Motor neuron (in vitro differentiated cells): ENCODE data around the gene TMEM101. TPM values are rescaled to one million over a fixed set of nuclear protein-coding genes. Genes with fewer than 3 reads are reported as not detected.

Source experiments
- ATAC-seq, 8 experiments: fragments of 200-7000 bp; cut with Tn5 transposase; replicated peaks in 6 of 8; 2 replicates each; pipeline ENCODE4 v1.8.0; 2021; ENCODE audit warnings: mild to moderate bottlenecking in 8 of 8, moderate library complexity in 8 of 8
- H3K27ac ChIP-seq, 2 donors: fragments of 250-450 bp; sonication (Bioruptor Pico); 2 replicates each; pipeline ENCODE4 v1.9.0; 2021; ENCODE audit warnings: antibody characterized with exemption in 2 of 2, mild to moderate bottlenecking in 2 of 2, moderate library complexity in 1 of 2
- H3K4me1 ChIP-seq, 2 donors: fragments of 250-450 bp; sonication (Bioruptor Pico); replicated peaks in 1 of 2; 2 replicates each; pipeline ENCODE4 v1.6.1; 2021; ENCODE audit warnings: antibody characterized with exemption in 2 of 2, mild to moderate bottlenecking in 2 of 2, moderate library complexity in 1 of 2
- H3K4me3 ChIP-seq, 5 donors: fragments of 250-450 bp; sonication (Bioruptor Pico); 2 replicates each; pipeline ENCODE4 v1.9.0; 2021; ENCODE audit warnings: antibody characterized with exemption in 5 of 5, mild to moderate bottlenecking in 5 of 5, moderate library complexity in 4 of 5
- WGBS, 10 experiments: fragments of 450-650 bp; shearing (Covaris generic); methylation state at CpG; one replicate each; pipeline ENCODE4 v1.0.0; 2022; 5-methylcytosine and 5-hydroxymethylcytosine counted together
- in situ Hi-C, 9 experiments: fragments of 400-800 bp; cut with MboI; loops; one replicate each; pipeline ENCODE4 v1.15.0; 2021; ENCODE audit warnings: low sequenced_read_pairs in 9 of 9, low pct_unique_long_range_greater_than_20kb in 2 of 9; ENCODE audit not compliant: unreplicated experiment in 9 of 9
- total RNA-seq, 8 experiments: library from RNA; unstranded; fragments of 300-600 nt; gene quantifications; 2 replicates each; pipeline versions ENCODE4 v1.2.3 to v1.2.4, GENCODE V29; 2022

TMEM101 gene
- total RNA-seq, 8 experiments from 2014 or later, result 24.5 to 49.3 (median 34.4) TPM

- in situ Hi-C loops, result no loop called here
- WGBS, 10 experiments, result 86 to 100% (median 90%) methylated on average over 1 to 3 of the region's 14 CpGs; no CpG with 5 or more reads in 6 of the 10 experiments
- no peak overlapping the region for H3K27ac ChIP-seq
- peaks cover 13 to 16% of the 10 kb centered on the region in 2 donors for H3K4me1 ChIP-seq
- ATAC-seq, result no peak
- no peak overlapping the region for H3K4me3 ChIP-seq
These were observed 1.9 kb downstream of the TMEM101 start for GRCh38 chr17:44012874-44013273.

- no peak overlapping the region for H3K27ac ChIP-seq
- H3K4me3 ChIP-seq, result no peak overlapping the region
- WGBS, 10 experiments, result 83% methylated on average over 2 of the region's 3 CpGs; no CpG with 5 or more reads in 9 of the 10 experiments
- in situ Hi-C loops, result no loop called here
- ATAC-seq, result no peak
- H3K4me1 ChIP-seq, result peaks cover 16 to 19% of the 10 kb centered on the region in 2 donors
These were observed 2.4 kb downstream of the TMEM101 start for GRCh38 chr17:44012391-44012790.

- WGBS, 10 experiments, result 40 to 98% (median 94%) methylated on average over 1 to 6 of the region's 9 CpGs; no CpG with 5 or more reads in 3 of the 10 experiments
- H3K4me1 ChIP-seq, result peaks cover 16 to 19% of the 10 kb centered on the region in 2 donors
- H3K4me3 ChIP-seq, result no peak overlapping the region
- ATAC-seq, result no peak
- no peak overlapping the region for H3K27ac ChIP-seq
- in situ Hi-C loops, result no loop called here
These were observed 2.9 kb downstream of the TMEM101 start for GRCh38 chr17:44011876-44012275.

GRCh38 chr17:44010966-44011647 is 3.7 kb downstream of the TMEM101 start:
- in situ Hi-C loops, result no loop called here
- Histone ChIP-seq H3K4me1 (peaks cover 16 to 19% of the 10 kb centered on the region in 2 donors), H3K27ac (no peak overlapping the region), H3K4me3 (no peak overlapping the region)
- 42 to 100% (median 70%) methylated on average over 1 to 3 of the region's 4 CpGs; no CpG with 5 or more reads in 2 of the 10 experiments for WGBS, 10 experiments
- ATAC-seq, result no peak

GRCh38 chr17:44008205-44008909 is 6.4 kb downstream of the TMEM101 start:
- ATAC-seq, result no peak
- in situ Hi-C loops, result no loop called here
- WGBS, 10 experiments, result 40 to 94% (median 82%) methylated on average over 1 to 4 of the region's 6 CpGs; no CpG with 5 or more reads in 4 of the 10 experiments
- Histone ChIP-seq H3K4me1 (peaks cover 11 to 13% of the 10 kb centered on the region in 2 donors), H3K4me3 (peak overlapping the region in 4 of 5 donors; percentile 39 to 59 (median 50)), H3K27ac (no peak overlapping the region)

GRCh38 chr17:44007346-44008204 is 7.2 kb downstream of the TMEM101 start:
- peak overlapping the region; percentile 38 to 59 (median 45) for H3K4me3 ChIP-seq
- peak in 2 of 8 experiments; percentile 1 to 15 for ATAC-seq
- H3K4me1 ChIP-seq, result peaks cover 11 to 13% of the 10 kb centered on the region in 2 donors
- no peak overlapping the region for H3K27ac ChIP-seq
- in situ Hi-C loops, result no loop called here
- 0 to 42% (median 16%) methylated on average over 1 to 7 of the region's 37 CpGs; no CpG with 5 or more reads in 2 of the 10 experiments for WGBS, 10 experiments

GRCh38 chr17:44006598-44007345 is 8.0 kb downstream of the TMEM101 start:
- 0 to 5% (median 0%) methylated on average over 1 to 8 of the region's 40 CpGs; no CpG with 5 or more reads in 7 of the 10 experiments for WGBS, 10 experiments
- H3K4me3 ChIP-seq, result peak overlapping the region; percentile 38 to 59 (median 45)
- in situ Hi-C loops, result no loop called here
- H3K4me1 ChIP-seq, result peaks cover 11 to 13% of the 10 kb centered on the region in 2 donors
- ATAC-seq, result peak; percentile 72 to 81 (median 78)
- no peak overlapping the region for H3K27ac ChIP-seq

GRCh38 chr17:44006272-44006597 is 8.5 kb downstream of the TMEM101 start:
- peak in 3 of 8 experiments; percentile 2 to 10 (median 2) for ATAC-seq
- Histone ChIP-seq H3K4me1 (peaks cover 11 to 13% of the 10 kb centered on the region in 2 donors), H3K27ac (no peak overlapping the region), H3K4me3 (peak overlapping the region; percentile 38 to 59 (median 45))
- WGBS, 10 experiments, result 5% methylated on average over 16 of the region's 21 CpGs; no CpG with 5 or more reads in 9 of the 10 experiments
- in situ Hi-C loops, result no loop called here

GRCh38 chr17:44005527-44006271 is 9.1 kb downstream of the TMEM101 start:
- peak in 4 of 8 experiments; percentile 4 to 7 (median 5) for ATAC-seq
- in situ Hi-C loops, result no loop called here
- Histone ChIP-seq H3K4me3 (peak overlapping the region in 4 of 5 donors; percentile 38 to 59 (median 50)), H3K27ac (no peak overlapping the region), H3K4me1 (peaks cover 11 to 13% of the 10 kb centered on the region in 2 donors)
- WGBS, 10 experiments, result 6 to 49% (median 18%) methylated on average over 4 to 6 of the region's 59 CpGs; no CpG with 5 or more reads in 6 of the 10 experiments

GRCh38 chr17:44004761-44005526 is 9.8 kb downstream of the TMEM101 start:
- Histone ChIP-seq H3K4me3 (peak overlapping the region in 3 of 5 donors; percentile 3 to 23 (median 12)), H3K4me1 (peaks cover 11 to 13% of the 10 kb centered on the region in 2 donors), H3K27ac (no peak overlapping the region)
- in situ Hi-C loops, result no loop called here
- peak in 4 of 8 experiments; percentile 1 to 11 (median 4) for ATAC-seq
- 7 to 40% (median 20%) methylated on average over 2 to 10 of the region's 71 CpGs; no CpG with 5 or more reads in 4 of the 10 experiments for WGBS, 10 experiments
